Breast epithelium (tissue), 3 donors: ENCODE results near the gene PTPRK.

Experiments
- CTCF ChIP-seq, 3 donors: fragments of 450-650 bp; IDR thresholded peaks; one replicate each; pipeline ENCODE4 v1.5.1; 2016 to 2017; ENCODE audit warnings: antibody characterized with exemption in 3 of 3, mild to moderate bottlenecking in 3 of 3, moderate library complexity in 3 of 3
- POLR2A ChIP-seq: fragments of 450-650 bp; IDR thresholded peaks from one replicate; pipeline ENCODE4 v1.6.1; 2016; ENCODE audit warnings: antibody characterized with exemption, mild to moderate bottlenecking, moderate library complexity
- POLR2AphosphoS5 ChIP-seq, 3 donors: sonication (generic); formaldehyde crosslinking; IDR thresholded peaks; one replicate each; pipeline ENCODE4 v1.6.1; 2017; ENCODE audit warnings: antibody characterized with exemption in 3 of 3

DNA sequence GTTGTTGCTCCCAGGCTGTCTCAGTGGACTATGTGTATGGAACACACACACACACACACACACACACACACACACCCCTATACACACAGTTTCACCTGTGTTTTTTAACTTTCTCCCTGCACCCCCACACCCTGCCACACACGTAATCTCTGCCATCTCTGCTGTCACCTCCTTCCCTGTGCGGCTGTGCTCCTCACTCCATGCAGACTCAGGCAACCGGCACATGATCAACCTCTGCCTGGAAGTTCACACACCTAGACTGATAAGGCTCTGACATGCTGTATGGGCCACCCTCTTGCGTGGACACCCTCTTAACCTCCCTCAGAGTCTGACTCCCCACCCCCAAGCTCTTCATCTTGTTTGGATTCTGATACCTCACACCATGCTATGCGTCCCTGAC is 467.3 kb downstream of the PTPRK start:
- TF ChIP-seq POLR2AphosphoS5 (IDR thresholded peaks at IDR 0.05) (no peak), CTCF (IDR thresholded peaks at IDR 0.05) (no peak), POLR2A (no peak)
